ENCODE results near the gene P2RY1.

Gene P2RY1

GRCh38 chr3:152834776-152835600 lies at the start of gene P2RY1:
Gene P2RY1 (plus strand): TSS chr3:152835131. CDS start chr3:152835783, 652 bp downstream.
- peak; percentile 41 for TF ChIP-seq CTCF (conservative IDR thresholded peaks at IDR 0.05; ENCODE audit: low read depth, low read length)
- H3K4me3 ChIP-seq (ENCODE audit: low read length) = peak within 1 kb of the TSS; percentile 74
- no peak for DNase-seq (ENCODE audit: low read depth)

GRCh38 chr3:152786977-152787681 lies 47.8 kb upstream of the P2RY1 start:
- H3K4me3 ChIP-seq (ENCODE audit: low read length) = no peak overlapping the region
- TF ChIP-seq CTCF (conservative IDR thresholded peaks at IDR 0.05; ENCODE audit: low read depth, low read length) = no peak
- no peak for DNase-seq (ENCODE audit: low read depth)

- DNase-seq (ENCODE audit: low read depth) = no peak
- TF ChIP-seq CTCF (conservative IDR thresholded peaks at IDR 0.05; ENCODE audit: low read depth, low read length) = no peak
- H3K4me3 ChIP-seq (ENCODE audit: low read length) = no peak overlapping the region
These were observed 44.1 kb upstream of the P2RY1 start for GRCh38 chr3:152790651-152791387.

GRCh38 chr3:152793969-152794368 lies 41.0 kb upstream of the P2RY1 start:
- TF ChIP-seq CTCF (conservative IDR thresholded peaks at IDR 0.05; ENCODE audit: low read depth, low read length) = no peak
- H3K4me3 ChIP-seq (ENCODE audit: low read length) = no peak overlapping the region

GRCh38 chr3:152797751-152798432 lies 37.0 kb upstream of the P2RY1 start:
- H3K4me3 ChIP-seq (ENCODE audit: low read length) = no peak overlapping the region
- DNase-seq (ENCODE audit: low read depth) = no peak
- TF ChIP-seq CTCF (conservative IDR thresholded peaks at IDR 0.05; ENCODE audit: low read depth, low read length) = no peak

More at GRCh38 chr3:152793969-152794368, 41.0 kb upstream of the P2RY1 start:
- DNase-seq (ENCODE audit: low read depth) = no peak

- no peak for DNase-seq (ENCODE audit: low read depth)
- no peak overlapping the region for H3K4me3 ChIP-seq (ENCODE audit: low read length)
- TF ChIP-seq CTCF (conservative IDR thresholded peaks at IDR 0.05; ENCODE audit: low read depth, low read length) = no peak
These were observed 22.8 kb upstream of the P2RY1 start for GRCh38 chr3:152811974-152812760.

Data from retinal pigment epithelial cell (primary cell).